ENCODE data around the gene CITED2. TPM values are rescaled to one million over a fixed set of nuclear protein-coding genes. Genes with fewer than 3 reads are reported as not detected.

The CITED2 gene
- total and polyA plus RNA-seq, 2 of the 8 experiments (the other 6 are each of a cell fraction or from before 2014, with no cell fraction given): 89.1 to 115 TPM

DNA sequence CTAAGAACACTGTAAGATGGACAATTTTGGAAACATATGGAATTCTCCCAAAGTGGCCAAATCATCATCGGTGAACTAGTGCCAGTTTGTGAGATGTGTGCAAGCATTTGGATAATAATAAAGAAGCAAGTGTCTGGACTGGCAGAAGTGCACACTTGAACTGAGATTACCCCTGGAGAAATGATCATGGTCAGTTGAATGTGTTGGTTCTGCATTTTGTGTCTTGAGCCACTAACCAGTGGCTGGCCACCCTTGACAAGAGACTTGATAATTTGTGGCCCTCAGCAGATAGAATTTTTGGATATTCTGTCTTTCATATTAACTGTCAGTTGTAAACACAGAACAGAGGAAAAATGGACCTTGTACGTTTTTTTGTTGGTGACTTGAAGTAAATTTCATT lies 37.4 kb downstream of the CITED2 start:
- TF ChIP-seq EGR1 (IDR thresholded peaks at IDR 0.05; ENCODE audit: borderline replicate concordance, low read depth, low read length): no peak
- no peak for TF ChIP-seq BACH1 (IDR thresholded peaks at IDR 0.05; ENCODE audit: low read length)
- TF ChIP-seq ASH2L (IDR thresholded peaks at IDR 0.05; ENCODE audit: low read length): no peak
- TF ChIP-seq, protein P1, sequence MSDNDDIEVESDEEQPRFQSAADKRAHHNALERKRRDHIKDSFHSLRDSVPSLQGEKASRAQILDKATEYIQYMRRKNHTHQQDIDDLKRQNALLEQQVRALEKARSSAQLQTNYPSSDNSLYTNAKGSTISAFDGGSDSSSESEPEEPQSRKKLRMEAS (IDR thresholded peaks at IDR 0.05): no peak
- TF ChIP-seq RAD21 (IDR thresholded peaks at IDR 0.05 in 1 of 2, conservative IDR thresholded peaks at IDR 0.05 in 1 of 2; ENCODE audit: low read depth in 2 of 2, low read length in 2 of 2): no peak
- TF ChIP-seq KDM4A (IDR thresholded peaks at IDR 0.05; ENCODE audit: low read depth, low read length, severe bottlenecking): no peak
- TF ChIP-seq FOSL1 (IDR thresholded peaks at IDR 0.05; ENCODE audit: insufficient read depth, low read depth, low read length): no peak
- no peak for TF ChIP-seq SP4 (IDR thresholded peaks at IDR 0.05; ENCODE audit: low read length)
- TF ChIP-seq POU5F1 (IDR thresholded peaks at IDR 0.05; ENCODE audit: low read depth, low read length): no peak
- TF ChIP-seq RXRA (IDR thresholded peaks at IDR 0.05; ENCODE audit: insufficient read depth, low read depth, low read length): no peak
- H3K23ac ChIP-seq (ENCODE audit: insufficient read length): no peak overlapping the region
- FAIRE-seq (no peak), DNase-seq (ENCODE audit: low read depth in 1 of 2, low spot score in 2 of 2) (no peak)
- H2BK15ac ChIP-seq (ENCODE audit: low read length): no peak overlapping the region
- no peak overlapping the region for H4K91ac ChIP-seq (replicated peaks; ENCODE audit: insufficient read length, low read length)
- H3K4me3 ChIP-seq (ENCODE audit: extremely low read depth in 1 of 4, insufficient read depth in 2 of 4, low read depth in 3 of 4, low read length in 4 of 4): no peak overlapping the region
- H4K20me1 ChIP-seq (replicated peaks in 1 of 2; ENCODE audit: control insufficient read depth in 1 of 2, insufficient read depth in 2 of 2, low read length in 2 of 2): no peaks in the 10 kb centered on the region
- no peak overlapping the region for H2BK5ac ChIP-seq (ENCODE audit: low read depth, low read length)
- H3K14ac ChIP-seq (ENCODE audit: insufficient read length): no peak overlapping the region
- no peaks in the 10 kb centered on the region for H3K79me2 ChIP-seq (ENCODE audit: control insufficient read depth in 1 of 2, insufficient read depth in 2 of 2, low read length in 2 of 2)
- H2BK20ac ChIP-seq (ENCODE audit: low read length): no peak overlapping the region
- H3K4ac ChIP-seq (replicated peaks; ENCODE audit: insufficient read length, low read depth, low read length): no peak overlapping the region
- H3K36me3 ChIP-seq (ENCODE audit: control insufficient read depth in 2 of 4, insufficient read depth in 4 of 4, low read length in 3 of 4): no peaks in the 10 kb centered on the region
- H3K4me1 ChIP-seq (replicated peaks in 1 of 4; ENCODE audit: control insufficient read depth in 3 of 4, insufficient read depth in 4 of 4, low read length in 3 of 4): no peaks in the 10 kb centered on the region
- no peak overlapping the region for H3K4me2 ChIP-seq (ENCODE audit: insufficient read depth in 1 of 2, low read depth in 2 of 2, low read length in 2 of 2)
- H3K18ac ChIP-seq (ENCODE audit: extremely low read depth, low read length): no peak overlapping the region
- no peak overlapping the region for H4K8ac ChIP-seq (ENCODE audit: extremely low read depth, insufficient read depth, low read length)
- no peak overlapping the region for H2BK120ac ChIP-seq (replicated peaks; ENCODE audit: low read depth, low read length)
- H2AFZ ChIP-seq (ENCODE audit: low read length): no peak overlapping the region
- no peak overlapping the region for H3K56ac ChIP-seq (replicated peaks; ENCODE audit: insufficient read length, low read depth, low read length)
- no peak overlapping the region for H3K27ac ChIP-seq (ENCODE audit: low read depth, low read length)
- ChIA-PET CTCF (ENCODE audit: partially characterized antibody) (interaction anchor here (0.9 kb wide), 1 partner anchor 12 kb away, joined by 3 read pairs; no protein-coding TSS in a partner anchor), POLR2A (ENCODE audit: partially characterized antibody) (no interaction called here)
- H2BK12ac ChIP-seq (ENCODE audit: low read depth, low read length): no peak overlapping the region
- H3K27me3 ChIP-seq (replicated peaks in 1 of 4; ENCODE audit: control insufficient read depth in 3 of 4, extremely low read depth in 1 of 4, insufficient read depth in 3 of 4, low read length in 3 of 4): no peaks in the 10 kb centered on the region
- no peak overlapping the region for H2AK5ac ChIP-seq (ENCODE audit: low read depth, low read length)
- no peaks in the 10 kb centered on the region for H3K79me1 ChIP-seq (ENCODE audit: low read depth, low read length)
- WGBS, 2 experiments (ENCODE audit: extremely low coverage in 1 of 2, insufficient coverage in 1 of 2, insufficient read length in 1 of 2, insufficient replicate concordance in 2 of 2, low coverage in 1 of 2, low lambda C conversion rate in 2 of 2, missing lambda C conversion rate in 1 of 2): 88% methylated on average over 2 of the region's 2 CpGs; no CpG with 5 or more reads in 1 of the 2 experiments
- no peaks in the 10 kb centered on the region for H3K23me2 ChIP-seq (ENCODE audit: low read depth, low read length)
- H4K5ac ChIP-seq (ENCODE audit: insufficient read length, low read depth, low read length): no peak overlapping the region
- H3K9ac ChIP-seq (replicated peaks in 1 of 4; ENCODE audit: extremely low read depth in 1 of 4, low read depth in 3 of 4, low read length in 3 of 4): no peak overlapping the region
- H3K9me3 ChIP-seq (ENCODE audit: insufficient read depth in 2 of 2, low read depth in 1 of 2, low read length in 1 of 2): no peaks in the 10 kb centered on the region
